Psoas muscle (tissue), 8 donors: ENCODE results near the gene C10orf62. TPM values are rescaled to one million over a fixed set of nuclear protein-coding genes. Genes with fewer than 3 reads are reported as not detected.
A peak's percentile ranks its signal among the peaks of the same experiment; 100 is the strongest.
"Not testable (repeated sequence)": the region's sequence is repeated elsewhere in the genome, so short reads cannot be mapped to it uniquely, and the experiment has no call there.

ENCODE experiments used
- ATAC-seq, 4 donors: fragments of 200-7000 bp; cut with Tn5 transposase; one replicate each; pipeline ENCODE4 v1.9.1; 2020; ENCODE audit warnings: moderate library complexity in 3 of 4, mild to moderate bottlenecking in 2 of 4
- DNase-seq, 2 donors: peaks; one replicate each; pipeline ENCODE4 v3.0.0-alpha.2; 2020
- H3K27ac ChIP-seq: fragments of 200-600 bp; one replicate; pipeline ENCODE4 v1.8.0; 2022
- H3K27me3 ChIP-seq, 3 donors: fragments of 200-600 bp in 1 of 3; one replicate each; pipeline versions ENCODE4 v1.6.1 to v1.8.0; 2013 to 2022; ENCODE audit warnings: low read length in 2 of 3, mild to moderate bottlenecking in 2 of 3, moderate library complexity in 1 of 3; ENCODE audit not compliant: insufficient read depth in 3 of 3
- H3K36me3 ChIP-seq, 2 donors: fragments of 200-600 bp in 1 of 2; one replicate each; pipeline versions ENCODE4 v1.6.1 to v1.8.0; 2013 to 2022; ENCODE audit warnings: low read depth in 1 of 2, mild to moderate bottlenecking in 1 of 2, moderate library complexity in 1 of 2; ENCODE audit not compliant: insufficient read depth in 1 of 2
- H3K4me1 ChIP-seq: fragments of 200-600 bp; one replicate; pipeline ENCODE4 v1.8.0; 2022
- H3K4me3 ChIP-seq: fragments of 200-600 bp; one replicate; pipeline ENCODE4 v1.8.0; 2022; ENCODE audit warnings: mild to moderate bottlenecking
- H3K9me3 ChIP-seq: fragments of 200-600 bp; one replicate; pipeline ENCODE4 v1.8.0; 2022
- CTCF ChIP-seq: fragments of 200-600 bp; IDR thresholded peaks from one replicate; pipeline ENCODE4 v1.8.0; 2022; ENCODE audit warnings: antibody characterized with exemption
- WGBS, 3 donors: extraction: QIAGEN DNeasy Blood & Tissue Kit; methylation state at CpG; one replicate each; pipeline versions ENCODE4 v1.1.6 to v1.1.7; 2013; 5-methylcytosine and 5-hydroxymethylcytosine counted together
- intact Hi-C, 2 donors: fragments of 100-400 bp; cut with DNase I; formaldehyde crosslinking; loops; one replicate each; pipeline versions ENCODE4 v1.11.0 to v1.14.2; 2022
- polyA plus RNA-seq, 3 donors: library from polyadenylated mRNA; stranded (reverse); fragments of 200-250 nt; gene quantifications; one replicate each; pipeline ENCODE4 v1.2.3, GENCODE V29; 2013
- total RNA-seq, 4 donors: library from RNA; stranded (reverse); fragmentation: NEBNext Ultra II Directional in 2 of 4; extraction: Animal tissue kit (Norgen Biotek cat#: 25700) in 2 of 4; gene quantifications; one replicate each; pipeline versions ENCODE4 v1.2.1 to v1.2.4, GENCODE V29; 2021 to 2023
- donor health status: healthy with polysubstance abuse.
- donor health status: DM: no; HTN: no; CAD: no; lungs with moderate emphysema.
- donor health status: Bipolar disorder and iron deficiency.
- donor health status: healthy.
- donor health status: DM: yes; HTN: yes; CAD: no.
- donor health status: DM: no; HTN: no; CAD: no.
- donor health status: DM: no; HTN: no; CAD: no.
- donor health status: DM: yes; HTN: yes; CAD: no.

Gene C10orf62
- total and polyA plus RNA-seq, 7 donors = 0.12 to 1.1 (median 0.56) TPM; not detected in 2

DNA sequence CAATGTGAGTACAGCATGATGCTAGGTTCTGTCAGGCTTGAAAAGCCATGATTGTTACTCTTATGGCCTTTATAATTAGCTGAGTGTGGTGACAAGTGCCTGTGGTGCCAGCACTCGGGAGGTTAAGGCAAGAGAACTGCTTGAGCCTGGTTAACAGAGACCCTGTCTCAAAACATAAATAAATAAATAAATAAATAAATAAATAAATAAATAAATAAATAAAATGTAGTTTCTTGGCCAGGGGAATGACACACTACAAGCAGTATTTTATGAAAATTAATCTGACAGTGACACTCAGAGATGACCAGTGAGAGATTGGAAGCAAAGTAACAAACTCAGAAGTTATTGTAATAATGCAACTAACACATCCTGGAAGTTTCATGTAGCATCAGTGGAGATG, 46.1 kb downstream of the C10orf62 start:
- no peak for ATAC-seq
- Histone ChIP-seq H3K27me3 (no peaks in the 10 kb centered on the region), H3K4me1 (peaks cover 6% of the 10 kb centered on the region), H3K27ac (no peak overlapping the region), H3K36me3 (no peaks in the 10 kb centered on the region), H3K4me3 (no peak overlapping the region), H3K9me3 (no peaks in the 10 kb centered on the region)
- no peak for TF ChIP-seq CTCF
- WGBS, 3 donors = 93 to 94% (median 94%) methylated on average over 1 of the region's 1 CpG
- intact Hi-C loops = no loop called here
- no peak for DNase-seq

GRCh38 chr10:97639090-97639489, 49.6 kb downstream of the C10orf62 start:
- DNase-seq, H3K9me3 ChIP-seq, H3K27me3 ChIP-seq, H3K27ac ChIP-seq, ATAC-seq, H3K36me3 ChIP-seq, H3K4me3 ChIP-seq, intact Hi-C loops: not testable (repeated sequence)
- 73 to 81% (median 73%) methylated on average over 3 of the region's 3 CpGs for WGBS, 3 donors
- peaks cover 14% of the 10 kb centered on the region for H3K4me1 ChIP-seq

DNA sequence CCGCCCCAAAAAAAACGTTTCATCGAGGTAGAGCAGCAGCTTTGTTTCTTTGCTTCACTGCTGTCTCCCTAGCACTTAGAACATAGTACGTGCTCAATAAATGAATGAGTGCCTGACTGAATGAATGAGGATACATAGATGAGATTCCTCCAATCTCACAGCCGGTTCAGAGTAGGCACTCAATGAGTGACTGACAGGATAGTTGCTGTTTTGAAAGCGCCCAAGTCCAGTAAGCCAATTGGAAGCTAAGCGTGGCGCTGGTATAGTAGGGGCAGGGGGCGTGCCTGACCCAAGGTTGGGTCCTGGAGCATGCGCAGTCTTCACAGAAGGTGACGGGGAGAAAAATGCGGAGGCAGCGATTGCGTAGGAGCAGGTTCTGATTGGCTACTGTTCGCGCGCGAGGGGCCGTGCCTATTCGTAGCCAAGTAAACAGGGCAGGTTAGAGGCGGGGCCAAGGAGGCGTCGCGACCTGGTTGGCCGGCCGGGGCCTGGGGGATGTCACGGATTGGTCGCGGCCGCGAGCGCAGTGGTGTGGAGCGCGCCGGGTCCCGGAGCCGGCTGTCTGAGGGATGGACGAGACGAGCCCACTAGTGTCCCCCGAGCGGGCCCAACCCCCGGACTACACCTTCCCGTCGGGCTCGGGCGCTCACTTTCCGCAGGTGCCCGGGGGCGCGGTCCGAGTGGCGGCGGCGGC, 50.8 kb downstream of the C10orf62 start, which contains the start of gene PI4K2A:
Gene PI4K2A, plus strand, starts transcription at position 498 of the 694 bp plus-strand sequence. Its CDS starts 72 bp downstream, at position 570.
- Histone ChIP-seq H3K4me3 (peak within 1 kb of the TSS; percentile 90), H3K4me1 (peaks cover 14% of the 10 kb centered on the region), H3K9me3 (no peaks in the 10 kb centered on the region), H3K27ac (peak within 1 kb of the TSS; percentile 84), H3K36me3 (peaks cover 0 to 15% of the 10 kb centered on the region in 2 donors), H3K27me3 (no peaks in the 10 kb centered on the region)
- DNase-seq (peak; percentile 99), ATAC-seq (peak; percentile 99 to 100 (median 99))
- intact Hi-C loops = no loop called here
- WGBS, 3 donors = 2 to 5% (median 2%) methylated on average over 23 to 54 of the region's 54 CpGs
- TF ChIP-seq CTCF = no peak

Other genes starting within 250 kb of the C10orf62 start
- 100 to 1,000 TPM in 1 of 4 donors, 10 to 100 TPM in 3; 64.7 to 105 (median 76.4) TPM for gene RRP12, start 188.4 kb upstream of the C10orf62 start, total RNA-seq
- 100 to 1,000 TPM in 1 of 3 donors, 10 to 100 TPM in 2; 46.5 to 114 (median 76.4) TPM for gene RRP12, start 188.4 kb upstream of the C10orf62 start, polyA plus RNA-seq
- gene PGAM1, start 163.5 kb upstream of the C10orf62 start, total RNA-seq = 10 to 100 TPM; 41.5 to 65.5 (median 46.6) TPM
- gene PGAM1, start 163.5 kb upstream of the C10orf62 start, polyA plus RNA-seq = 100 to 1,000 TPM in 2 of 3 donors, 10 to 100 TPM in 1; 36.2 to 186 (median 112) TPM
- gene EXOSC1, start 143.7 kb upstream of the C10orf62 start, total RNA-seq = 10 to 100 TPM; 14.0 to 20.4 (median 19.8) TPM
- 10 to 100 TPM; 26.4 to 36.5 (median 29.4) TPM for gene EXOSC1, start 143.7 kb upstream of the C10orf62 start, polyA plus RNA-seq
- 10 to 100 TPM; 19.7 to 24.5 (median 22.7) TPM for gene ZDHHC16, start 143.5 kb upstream of the C10orf62 start, total RNA-seq
- gene ZDHHC16, start 143.5 kb upstream of the C10orf62 start, polyA plus RNA-seq = 10 to 100 TPM; 23.2 to 44.9 (median 24.6) TPM
- gene MMS19, start 91.3 kb upstream of the C10orf62 start, total RNA-seq = 10 to 100 TPM; 33.2 to 39.6 (median 34.4) TPM
- 10 to 100 TPM; 29.8 to 47.6 (median 43.1) TPM for gene MMS19, start 91.3 kb upstream of the C10orf62 start, polyA plus RNA-seq
- 10 to 100 TPM; 16.0 to 39.2 (median 22.2) TPM for gene UBTD1, start 90.8 kb upstream of the C10orf62 start, total RNA-seq
- 10 to 100 TPM; 43.6 to 59.2 (median 56.7) TPM for gene UBTD1, start 90.8 kb upstream of the C10orf62 start, polyA plus RNA-seq
- 1,000 to 10,000 TPM; 1,055 to 3,522 (median 2,378) TPM for gene ANKRD2, start 16.9 kb upstream of the C10orf62 start, total RNA-seq
- gene ANKRD2, start 16.9 kb upstream of the C10orf62 start, polyA plus RNA-seq = 1,000 to 10,000 TPM in 2 of 3 donors, 100 to 1,000 TPM in 1; 254 to 5,473 (median 1,117) TPM
- gene HOGA1, start 5.3 kb upstream of the C10orf62 start, total RNA-seq = 10 to 100 TPM in 1 of 4 donors, 1 to 10 TPM in 2, under 1 TPM in 1; 0.66 to 12.3 (median 4.9) TPM
- gene HOGA1, start 5.3 kb upstream of the C10orf62 start, polyA plus RNA-seq = 1 to 10 TPM in 2 of 3 donors, under 1 TPM in 1; 0.96 to 3.4 (median 1.7) TPM
- gene MORN4, start 43.8 kb downstream of the C10orf62 start, total RNA-seq = 1 to 10 TPM; 1.8 to 4.1 (median 2.6) TPM
- gene MORN4, start 43.8 kb downstream of the C10orf62 start, polyA plus RNA-seq = 1 to 10 TPM; 3.9 to 5.6 (median 5.2) TPM
- gene PI4K2A, start 51.0 kb downstream of the C10orf62 start, total RNA-seq = 10 to 100 TPM; 11.5 to 14.1 (median 11.9) TPM
- gene PI4K2A, start 51.0 kb downstream of the C10orf62 start, polyA plus RNA-seq = 10 to 100 TPM in 2 of 3 donors, 1 to 10 TPM in 1; 8.9 to 22.9 (median 15.6) TPM
- 1 to 10 TPM; 3.6 to 5.8 (median 5.0) TPM for gene AVPI1, start 97.5 kb downstream of the C10orf62 start, total RNA-seq
- gene AVPI1, start 97.5 kb downstream of the C10orf62 start, polyA plus RNA-seq = 10 to 100 TPM in 1 of 3 donors, 1 to 10 TPM in 2; 5.6 to 56.9 (median 5.6) TPM
- 1 to 10 TPM; 2.4 to 5.7 (median 3.3) TPM for gene MARVELD1, start 124.0 kb downstream of the C10orf62 start, total RNA-seq
- gene MARVELD1, start 124.0 kb downstream of the C10orf62 start, polyA plus RNA-seq = 10 to 100 TPM in 1 of 3 donors, 1 to 10 TPM in 2; 2.2 to 10.4 (median 2.9) TPM
- 10 to 100 TPM in 3 of 4 donors, 1 to 10 TPM in 1; 9.8 to 15.1 (median 12.1) TPM for gene ZFYVE27, start 147.4 kb downstream of the C10orf62 start, total RNA-seq
- 10 to 100 TPM in 2 of 3 donors, 1 to 10 TPM in 1; 8.3 to 20.1 (median 14.9) TPM for gene ZFYVE27, start 147.4 kb downstream of the C10orf62 start, polyA plus RNA-seq
- under 1 TPM in 2 of 4 donors, not detected in 2; 0.16 to 0.30 TPM for gene SFRP5, start 182.3 kb downstream of the C10orf62 start, total RNA-seq
- under 1 TPM; 0.47 to 0.73 (median 0.69) TPM for gene SFRP5, start 182.3 kb downstream of the C10orf62 start, polyA plus RNA-seq